NCI-H2196 (cell line): ENCODE results near the gene TST.

ENCODE experiments used
- DNase-seq: peaks from one replicate; lab custom pipeline; 2025; ENCODE audit not compliant: unreplicated experiment; lab: John Stamatoyannopoulos, UW

Gene TST

GRCh38 chr22:37032535-37033460, 13.6 kb upstream of the TST start:
- no peak for DNase-seq

GRCh38 chr22:37032134-37032534, 12.9 kb upstream of the TST start:
- DNase-seq: no peak

GRCh38 chr22:37030560-37031281, 11.5 kb upstream of the TST start:
- no peak for DNase-seq

- DNase-seq: no peak
These were observed 9.7 kb upstream of the TST start for GRCh38 chr22:37028692-37029674.

- no peak for DNase-seq
These were observed 8.3 kb upstream of the TST start for GRCh38 chr22:37027556-37027955.

GRCh38 chr22:37026325-37026724, 7.1 kb upstream of the TST start:
- no peak for DNase-seq

GRCh38 chr22:37025500-37026070, 6.3 kb upstream of the TST start:
- DNase-seq: no peak

- DNase-seq: no peak
These were observed 5.3 kb upstream of the TST start for GRCh38 chr22:37024339-37025157.

GRCh38 chr22:37023743-37024338, 4.6 kb upstream of the TST start:
- no peak for DNase-seq

- no peak for DNase-seq
These were observed 3.5 kb upstream of the TST start for GRCh38 chr22:37022483-37023337.

GRCh38 chr22:37021710-37022482, 2.6 kb upstream of the TST start:
- DNase-seq: no peak

GRCh38 chr22:37021041-37021440, 1.8 kb upstream of the TST start:
- no peak for DNase-seq

GRCh38 chr22:37020192-37020479, 889 bp upstream of the TST start:
- DNase-seq: no peak

- DNase-seq: no peak
These were observed 385 bp downstream of the TST start for GRCh38 chr22:37018815-37019308.

GRCh38 chr22:37018086-37018814, 997 bp downstream of the TST start:
- no peak for DNase-seq

- no peak for DNase-seq
These were observed 1.9 kb downstream of the TST start for GRCh38 chr22:37017356-37017755.
